HUES6 (cell line): ENCODE measurements around the gene ECSIT.
A peak's percentile ranks its signal among the peaks of the same experiment; 100 is the strongest.

Experiments used
- H3K27ac ChIP-seq: 2 replicates; pipeline ENCODE4 v1.7.0; 2013; ENCODE audit warnings: low read depth, mild to moderate bottlenecking, low read length, inconsistent platforms
- H3K27me3 ChIP-seq: 2 replicates; pipeline ENCODE4 v1.6.1; 2013; ENCODE audit warnings: low read length; ENCODE audit not compliant: control insufficient read depth, insufficient read depth
- H3K36me3 ChIP-seq: 2 replicates; pipeline ENCODE4 v1.6.1; 2013; ENCODE audit warnings: low read length; ENCODE audit not compliant: control insufficient read depth, insufficient read depth
- H3K4me1 ChIP-seq: 2 replicates; pipeline ENCODE4 v1.6.1; 2013; ENCODE audit warnings: low read length; ENCODE audit not compliant: control insufficient read depth, insufficient read depth
- H3K4me3 ChIP-seq: 2 replicates; pipeline ENCODE4 v1.5.1; 2013; ENCODE audit warnings: low read depth, low read length
- H3K9ac ChIP-seq: one replicate; pipeline ENCODE4 v1.6.1; 2013; ENCODE audit warnings: mild to moderate bottlenecking, low read length
- H3K9me3 ChIP-seq: 2 replicates; pipeline ENCODE4 v1.6.1; 2013; ENCODE audit warnings: low read depth, low read length; ENCODE audit not compliant: control insufficient read depth, insufficient read depth

Gene ECSIT

DNA sequence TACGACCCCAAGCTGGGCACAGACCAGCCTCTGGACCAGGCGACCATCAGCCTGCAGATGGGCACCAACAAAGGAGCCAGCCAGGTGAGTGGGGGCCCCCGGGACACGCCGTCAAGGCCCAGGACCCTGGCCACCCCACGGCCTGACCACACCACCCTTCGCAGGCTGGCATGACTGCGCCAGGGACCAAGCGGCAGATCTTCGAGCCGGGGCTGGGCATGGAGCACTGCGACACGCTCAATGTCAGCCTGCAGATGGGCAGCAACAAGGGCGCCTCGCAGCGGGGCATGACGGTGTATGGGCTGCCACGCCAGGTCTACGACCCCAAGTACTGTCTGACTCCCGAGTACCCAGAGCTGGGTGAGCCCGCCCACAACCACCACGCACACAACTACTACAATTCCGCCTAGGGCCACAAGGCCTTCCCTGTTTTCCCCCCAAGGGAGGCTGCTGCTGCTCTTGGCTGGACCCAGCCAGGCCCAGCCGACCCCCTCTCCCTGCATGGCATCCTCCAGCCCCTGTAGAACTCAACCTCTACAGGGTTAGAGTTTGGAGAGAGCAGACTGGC is 20.5 kb upstream of the ECSIT start:
- H3K9me3 ChIP-seq, result no peaks in the 10 kb centered on the region
- H3K27ac ChIP-seq, result no peak overlapping the region
- peaks cover 3% of the 10 kb centered on the region; the same call in 1 of the 2 replicates for H3K4me1 ChIP-seq
- no peak overlapping the region for H3K9ac ChIP-seq
- H3K36me3 ChIP-seq, result peaks cover 49% of the 10 kb centered on the region
- no peaks in the 10 kb centered on the region for H3K27me3 ChIP-seq
- H3K4me3 ChIP-seq, result no peak overlapping the region

DNA sequence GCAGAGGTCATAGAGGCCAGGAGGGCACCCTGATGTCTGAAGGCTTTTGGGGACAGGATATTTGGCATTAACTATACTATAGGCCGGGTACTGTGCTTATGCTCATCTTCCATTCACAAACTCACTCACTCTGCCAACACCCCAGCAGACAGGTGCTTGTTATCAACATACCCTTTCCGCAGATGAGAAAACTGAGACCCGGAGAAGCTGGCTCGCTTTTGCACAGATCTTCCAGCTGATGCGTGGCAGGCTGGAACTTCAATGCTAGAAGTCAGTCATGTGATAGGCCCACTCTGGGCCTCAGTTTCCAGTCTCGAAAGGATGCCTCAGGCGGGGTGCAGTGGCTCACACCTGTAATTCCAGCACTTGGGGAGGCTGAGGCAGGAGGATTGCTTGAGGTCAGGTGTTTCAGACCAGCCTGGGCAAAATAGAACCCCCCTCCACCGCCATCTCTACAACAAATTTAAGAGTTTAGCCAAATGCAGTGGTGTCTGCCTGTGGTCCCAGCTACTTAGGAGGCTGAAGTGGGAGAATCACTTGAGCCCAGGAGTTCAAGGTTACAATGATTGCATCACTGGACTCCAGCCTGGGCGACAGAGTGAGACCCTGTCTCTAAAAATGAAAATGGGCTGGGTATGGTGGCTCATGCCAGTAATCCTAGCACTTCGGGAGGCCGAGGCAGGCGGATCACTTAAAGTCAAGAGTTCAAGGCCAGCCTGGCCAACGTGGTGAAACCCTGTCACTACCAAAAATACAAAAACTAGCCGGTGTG is 19.2 kb upstream of the ECSIT start:
- Histone ChIP-seq H3K36me3 (peaks cover 39% of the 10 kb centered on the region), H3K4me3 (no peak overlapping the region), H3K4me1 (peaks cover 3% of the 10 kb centered on the region; the same call in 1 of the 2 replicates), H3K27me3 (no peaks in the 10 kb centered on the region), H3K9ac (no peak overlapping the region), H3K9me3 (no peaks in the 10 kb centered on the region), H3K27ac (no peak overlapping the region)

DNA sequence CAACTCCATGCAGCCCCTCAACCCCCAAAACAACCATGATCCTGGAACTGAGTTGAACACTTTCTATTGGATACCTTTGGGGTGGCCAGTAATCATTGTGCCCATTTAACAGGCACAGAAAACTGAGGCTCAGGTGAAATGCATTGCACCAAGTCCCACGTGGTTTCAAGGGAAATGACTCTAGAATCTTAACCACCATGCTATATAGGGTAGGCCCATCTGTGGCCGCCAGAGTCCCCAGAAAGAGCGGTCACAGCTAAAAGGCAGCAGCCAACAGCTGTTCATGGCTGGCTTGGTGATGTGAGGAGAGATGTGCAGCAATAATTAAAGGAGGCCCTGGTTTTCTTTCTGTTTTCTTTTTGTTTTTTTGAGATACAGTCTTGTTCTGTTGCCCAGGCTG is 12.3 kb upstream of the ECSIT start:
- peaks cover 8% of the 10 kb centered on the region; the same call in 1 of the 2 replicates for H3K36me3 ChIP-seq
- H3K4me3 ChIP-seq, result no peak overlapping the region
- H3K27me3 ChIP-seq, result no peaks in the 10 kb centered on the region
- H3K9me3 ChIP-seq, result no peaks in the 10 kb centered on the region
- H3K27ac ChIP-seq, result no peak overlapping the region
- H3K9ac ChIP-seq, result no peak overlapping the region
- peaks cover 24% of the 10 kb centered on the region for H3K4me1 ChIP-seq

DNA sequence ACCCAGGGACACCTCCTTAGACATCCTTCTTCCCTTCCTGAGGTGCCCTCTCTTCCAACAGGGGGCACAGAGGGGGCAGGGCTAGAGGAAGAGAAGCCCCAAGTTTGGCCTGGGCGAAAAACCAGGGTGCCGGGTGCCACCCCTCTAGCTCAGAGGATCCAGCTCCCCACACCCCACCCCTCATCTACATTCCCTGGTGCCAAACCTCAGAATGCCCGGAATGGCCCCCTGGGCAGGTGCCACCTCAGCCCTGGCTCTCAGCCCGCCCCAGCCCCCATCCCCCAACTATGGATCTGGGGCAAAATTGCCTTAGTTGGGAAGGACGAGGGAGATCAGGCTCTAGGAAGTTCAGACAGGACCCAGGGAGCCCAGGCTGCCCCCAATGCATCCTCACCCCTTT is 11.7 kb upstream of the ECSIT start:
- Histone ChIP-seq H3K9me3 (no peaks in the 10 kb centered on the region), H3K9ac (peak overlapping the region; percentile 76), H3K4me1 (peaks cover 22% of the 10 kb centered on the region), H3K4me3 (no peak overlapping the region), H3K27me3 (no peaks in the 10 kb centered on the region), H3K36me3 (peaks cover 8% of the 10 kb centered on the region; the same call in 1 of the 2 replicates), H3K27ac (peak overlapping the region; percentile 81; the same call in 1 of the 2 replicates)

DNA sequence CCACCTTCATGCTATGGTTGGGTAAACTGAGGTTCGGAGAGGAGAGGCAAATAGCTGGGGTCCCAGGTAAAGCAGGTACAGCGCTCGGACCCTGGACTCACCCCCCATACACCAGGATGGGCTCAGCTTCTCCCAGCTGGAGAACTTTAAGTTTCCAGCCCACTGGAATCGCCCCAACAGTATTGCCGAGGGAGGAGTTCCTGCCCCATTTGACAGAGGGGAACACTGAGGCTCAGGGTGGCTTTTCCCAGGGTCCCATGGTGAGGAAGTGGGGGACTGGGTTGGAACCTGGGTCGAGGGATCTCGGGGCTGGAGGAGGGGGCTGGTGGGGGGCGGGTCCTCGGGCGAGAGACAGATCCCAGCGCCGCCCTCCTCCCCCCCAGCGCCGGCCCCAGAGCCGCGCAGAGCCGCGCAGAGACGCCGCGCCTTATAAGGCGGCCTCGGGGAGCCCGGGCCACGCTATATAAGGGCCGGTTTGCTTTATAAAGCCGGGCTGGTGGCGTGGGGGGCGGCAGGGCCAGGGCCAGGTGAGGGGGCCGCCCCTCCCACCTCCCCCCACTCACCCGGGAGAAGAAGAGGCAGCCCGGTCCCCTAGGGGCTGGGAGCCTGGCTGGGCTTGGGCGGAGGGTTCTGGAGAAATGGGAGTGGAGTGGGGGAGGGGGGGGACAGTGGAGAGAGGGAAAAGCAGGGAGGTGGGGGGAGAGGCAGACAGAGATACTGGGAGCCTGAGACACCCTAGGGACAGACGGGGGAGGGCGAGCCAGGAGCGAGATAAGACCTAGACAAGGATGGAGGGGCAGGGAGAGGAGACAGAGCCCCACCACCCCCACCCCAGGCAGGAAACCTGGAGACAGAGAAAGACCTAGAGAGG is 10.8 kb upstream of the ECSIT start:
- H3K36me3 ChIP-seq, result peaks cover 8% of the 10 kb centered on the region; the same call in 1 of the 2 replicates
- peaks cover 24% of the 10 kb centered on the region for H3K4me1 ChIP-seq
- H3K9me3 ChIP-seq, result no peaks in the 10 kb centered on the region
- peak overlapping the region; percentile 83 for H3K9ac ChIP-seq
- H3K27me3 ChIP-seq, result no peaks in the 10 kb centered on the region
- peak overlapping the region; percentile 81; the same call in 1 of the 2 replicates for H3K27ac ChIP-seq
- peak overlapping the region; percentile 58 for H3K4me3 ChIP-seq

DNA sequence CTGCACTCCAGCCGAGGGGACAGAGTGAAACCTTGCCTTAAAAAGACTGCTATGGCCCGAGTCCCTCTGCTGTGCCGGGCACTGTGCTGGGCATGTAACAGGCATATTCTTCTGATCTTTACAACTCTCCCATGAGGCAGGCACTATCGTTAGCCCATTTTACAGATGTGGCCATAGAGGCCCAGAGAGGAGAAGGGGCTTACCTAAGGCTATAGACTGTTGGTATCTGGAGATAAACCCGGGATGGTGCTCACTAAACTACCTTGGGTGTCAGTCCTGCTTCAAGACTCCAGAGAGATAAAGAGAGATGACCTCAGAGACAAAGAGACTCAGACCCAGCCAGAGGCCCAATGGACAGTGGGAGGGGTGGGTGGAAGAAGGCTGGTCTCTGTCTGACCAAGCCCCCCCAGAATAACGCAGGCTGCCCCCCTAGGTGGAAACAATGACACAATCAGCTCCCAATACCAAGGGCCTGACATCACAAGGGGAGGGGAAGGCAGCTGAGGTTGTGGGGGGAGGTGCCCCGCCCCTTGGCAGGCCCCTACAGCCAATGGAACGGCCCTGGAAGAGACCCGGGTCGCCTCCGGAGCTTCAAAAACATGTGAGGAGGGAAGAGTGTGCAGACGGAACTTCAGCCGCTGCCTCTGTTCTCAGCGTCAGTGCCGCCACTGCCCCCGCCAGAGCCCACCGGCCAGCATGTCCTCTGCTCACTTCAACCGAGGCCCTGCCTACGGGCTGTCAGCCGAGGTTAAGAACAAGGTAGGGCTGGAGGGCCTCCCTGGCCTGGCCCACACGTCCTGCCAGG is 9.5 kb upstream of the ECSIT start, which contains the start of gene CNN1:
Gene CNN1 (plus strand): TSS at position 620 of the 805 bp plus-strand sequence. CDS start 77 bp downstream, at position 697.
- H3K36me3 ChIP-seq, result peaks cover 4% of the 10 kb centered on the region; the same call in 1 of the 2 replicates
- no peaks in the 10 kb centered on the region for H3K9me3 ChIP-seq
- no peaks in the 10 kb centered on the region for H3K27me3 ChIP-seq
- peak within 1 kb of the TSS; percentile 58 for H3K4me3 ChIP-seq
- peak within 1 kb of the TSS; percentile 83 for H3K9ac ChIP-seq
- peaks cover 24% of the 10 kb centered on the region for H3K4me1 ChIP-seq
- H3K27ac ChIP-seq, result peak within 1 kb of the TSS; percentile 27; the same call in 1 of the 2 replicates

DNA sequence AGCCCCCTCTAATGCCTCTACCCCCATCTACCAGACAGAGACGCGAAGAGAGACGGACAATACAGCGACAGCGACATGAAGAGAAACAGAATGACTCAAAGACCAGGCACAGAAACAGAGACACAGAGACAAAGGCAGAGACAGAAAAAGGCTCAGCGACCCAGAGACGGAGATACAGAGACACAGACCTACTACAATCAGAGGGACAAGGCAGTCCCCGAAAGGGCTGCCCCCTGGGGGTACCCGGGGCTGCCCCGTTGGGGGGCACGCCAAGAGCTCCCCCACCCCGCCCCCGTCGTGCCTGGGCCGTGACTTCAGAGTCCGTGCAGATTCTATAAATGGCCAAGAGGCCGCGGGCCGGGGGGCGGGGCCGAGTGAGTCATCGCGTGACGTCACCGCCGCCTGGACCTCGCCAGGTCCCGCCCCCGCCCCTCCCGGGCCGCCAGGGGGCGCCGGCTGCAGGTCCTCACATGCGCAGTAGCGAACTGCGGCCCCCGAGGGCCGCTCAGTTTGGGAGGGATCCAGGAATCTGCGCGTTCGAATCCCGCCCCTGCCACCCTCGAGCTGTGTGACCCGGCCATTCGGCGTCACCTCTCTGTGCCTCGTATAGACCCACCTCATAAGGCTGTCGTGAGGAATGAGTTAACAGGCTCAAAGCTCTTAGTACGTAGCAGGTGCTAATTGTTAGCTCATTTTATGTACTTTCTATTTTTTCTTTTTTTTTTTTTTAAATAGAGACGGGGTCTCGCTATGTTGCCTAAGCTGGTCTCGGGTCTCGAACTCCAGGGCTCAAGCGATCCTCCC is 7.1 kb upstream of the ECSIT start:
- Histone ChIP-seq H3K27me3 (no peaks in the 10 kb centered on the region), H3K27ac (peak overlapping the region; percentile 63; the same call in 1 of the 2 replicates), H3K9me3 (no peaks in the 10 kb centered on the region), H3K4me3 (peak overlapping the region; percentile 56), H3K36me3 (no peaks in the 10 kb centered on the region), H3K4me1 (peaks cover 24% of the 10 kb centered on the region), H3K9ac (peak overlapping the region; percentile 76)

DNA sequence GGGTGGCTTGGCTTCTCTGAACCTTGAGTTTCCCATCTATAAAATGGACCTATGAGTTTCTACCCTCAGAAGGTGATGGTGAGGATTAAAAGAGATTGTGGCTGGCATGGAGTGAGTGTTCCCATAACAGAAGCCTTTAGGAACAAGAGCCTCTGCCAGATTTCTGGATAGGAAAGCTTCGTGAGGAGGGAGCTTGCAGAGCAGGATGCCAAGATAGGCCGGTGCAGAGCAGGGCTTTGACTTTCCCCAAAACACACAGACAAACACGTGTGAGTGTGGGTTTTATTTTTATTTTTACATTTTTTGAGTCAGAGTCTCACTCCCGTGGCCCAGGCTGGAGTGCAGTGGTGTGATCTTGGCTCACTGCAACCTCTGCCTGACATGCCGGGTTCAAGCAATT is 6.0 kb upstream of the ECSIT start:
- no peak overlapping the region for H3K27ac ChIP-seq
- H3K27me3 ChIP-seq, result no peaks in the 10 kb centered on the region
- H3K4me3 ChIP-seq, result no peak overlapping the region
- H3K36me3 ChIP-seq, result no peaks in the 10 kb centered on the region
- peaks cover 18% of the 10 kb centered on the region for H3K4me1 ChIP-seq
- no peak overlapping the region for H3K9ac ChIP-seq
- H3K9me3 ChIP-seq, result no peaks in the 10 kb centered on the region

DNA sequence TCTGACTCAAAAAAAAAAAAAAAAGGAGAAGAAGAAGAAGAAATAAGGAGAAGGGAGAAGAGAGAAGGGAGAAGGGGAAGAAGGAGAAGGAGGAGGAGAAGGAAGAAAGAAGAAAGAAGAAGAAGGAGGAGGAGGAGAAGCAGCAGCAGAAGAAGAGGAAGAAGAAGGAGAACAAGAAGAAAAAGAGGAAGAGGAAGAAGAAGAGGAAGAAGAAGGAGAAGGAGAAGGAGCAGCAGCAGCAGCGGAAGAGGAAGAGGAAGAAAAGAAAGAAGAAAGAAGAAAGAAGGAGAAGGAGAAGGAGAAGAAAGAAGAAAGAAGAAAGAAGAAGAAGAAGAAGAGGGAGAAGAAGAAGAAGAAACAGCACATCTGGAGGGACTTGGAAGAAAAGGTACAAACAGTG is 5.6 kb upstream of the ECSIT start:
- Histone ChIP-seq H3K27ac (no peak overlapping the region), H3K4me1 (peaks cover 18% of the 10 kb centered on the region), H3K9ac (no peak overlapping the region), H3K4me3 (no peak overlapping the region), H3K36me3 (no peaks in the 10 kb centered on the region), H3K9me3 (no peaks in the 10 kb centered on the region), H3K27me3 (no peaks in the 10 kb centered on the region)

DNA sequence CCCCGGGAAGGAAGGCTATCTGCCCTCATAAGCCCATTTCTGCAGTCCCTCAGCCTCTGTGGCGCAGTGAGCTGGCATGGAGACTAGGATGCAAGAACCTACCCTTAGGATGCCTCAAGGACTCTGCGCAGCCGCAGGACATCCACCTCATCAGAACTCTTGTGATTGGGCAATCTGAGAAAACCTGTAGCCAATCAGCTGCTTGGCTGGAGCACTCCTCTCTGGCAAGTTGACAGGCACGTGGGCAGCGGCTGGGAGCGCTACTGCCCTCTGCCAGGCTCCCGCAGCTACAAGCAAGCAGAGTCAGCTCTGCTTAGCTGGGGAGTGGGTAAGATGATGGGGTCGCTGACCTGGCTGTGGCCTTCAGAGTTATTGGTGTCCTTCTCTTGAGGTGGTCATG is 1.5 kb upstream of the ECSIT start:
- H3K9ac ChIP-seq, result no peak overlapping the region

More for the DNA sequence above, 1.5 kb upstream of the ECSIT start:
- no peaks in the 10 kb centered on the region for H3K36me3 ChIP-seq
- H3K27ac ChIP-seq, result no peak overlapping the region
- no peak overlapping the region for H3K4me3 ChIP-seq
- no peaks in the 10 kb centered on the region for H3K9me3 ChIP-seq
- no peaks in the 10 kb centered on the region for H3K27me3 ChIP-seq
- peaks cover under 1% of the 10 kb centered on the region for H3K4me1 ChIP-seq
